Measurements from ENCODE around the gene PCDHA12.
"Not testable (repeated sequence)": the region's sequence is repeated elsewhere in the genome, so short reads cannot be mapped to it uniquely, and the experiment has no call there.

DNA sequence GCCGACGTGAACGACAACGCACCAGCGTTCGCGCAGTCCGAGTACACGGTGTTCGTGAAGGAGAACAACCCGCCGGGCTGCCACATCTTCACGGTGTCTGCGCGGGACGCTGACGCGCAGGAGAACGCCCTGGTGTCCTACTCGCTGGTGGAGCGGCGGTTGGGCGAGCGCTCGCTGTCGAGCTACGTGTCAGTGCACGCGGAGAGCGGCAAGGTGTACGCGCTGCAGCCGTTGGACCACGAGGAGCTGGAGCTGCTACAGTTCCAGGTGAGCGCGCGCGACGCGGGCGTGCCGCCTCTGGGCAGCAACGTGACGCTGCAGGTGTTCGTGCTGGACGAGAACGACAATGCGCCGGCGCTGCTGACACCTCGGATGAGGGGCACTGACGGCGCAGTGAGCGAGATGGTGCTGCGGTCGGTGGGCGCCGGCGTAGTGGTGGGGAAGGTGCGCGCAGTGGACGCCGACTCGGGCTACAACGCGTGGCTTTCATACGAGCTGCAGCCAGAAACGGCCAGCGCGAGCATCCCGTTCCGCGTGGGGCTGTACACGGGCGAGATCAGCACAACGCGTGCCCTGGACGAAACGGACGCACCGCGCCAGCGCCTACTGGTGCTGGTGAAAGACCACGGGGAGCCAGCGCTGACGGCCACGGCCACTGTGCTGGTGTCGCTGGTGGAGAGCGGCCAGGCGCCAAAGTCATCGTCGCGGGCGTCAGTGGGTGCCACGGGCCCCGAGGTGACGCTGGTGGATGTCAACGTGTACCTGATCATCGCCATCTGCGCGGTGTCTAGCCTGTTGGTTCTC is 25.1 kb upstream of the PCDHA12 start:
- TF ChIP-seq, protein P1, sequence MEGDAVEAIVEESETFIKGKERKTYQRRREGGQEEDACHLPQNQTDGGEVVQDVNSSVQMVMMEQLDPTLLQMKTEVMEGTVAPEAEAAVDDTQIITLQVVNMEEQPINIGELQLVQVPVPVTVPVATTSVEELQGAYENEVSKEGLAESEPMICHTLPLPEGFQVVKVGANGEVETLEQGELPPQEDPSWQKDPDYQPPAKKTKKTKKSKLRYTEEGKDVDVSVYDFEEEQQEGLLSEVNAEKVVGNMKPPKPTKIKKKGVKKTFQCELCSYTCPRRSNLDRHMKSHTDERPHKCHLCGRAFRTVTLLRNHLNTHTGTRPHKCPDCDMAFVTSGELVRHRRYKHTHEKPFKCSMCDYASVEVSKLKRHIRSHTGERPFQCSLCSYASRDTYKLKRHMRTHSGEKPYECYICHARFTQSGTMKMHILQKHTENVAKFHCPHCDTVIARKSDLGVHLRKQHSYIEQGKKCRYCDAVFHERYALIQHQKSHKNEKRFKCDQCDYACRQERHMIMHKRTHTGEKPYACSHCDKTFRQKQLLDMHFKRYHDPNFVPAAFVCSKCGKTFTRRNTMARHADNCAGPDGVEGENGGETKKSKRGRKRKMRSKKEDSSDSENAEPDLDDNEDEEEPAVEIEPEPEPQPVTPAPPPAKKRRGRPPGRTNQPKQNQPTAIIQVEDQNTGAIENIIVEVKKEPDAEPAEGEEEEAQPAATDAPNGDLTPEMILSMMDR (IDR thresholded peaks at IDR 0.05 in 4 of 5, conservative IDR thresholded peaks at IDR 0.05 in 1 of 5): not testable (repeated sequence)
- not testable (repeated sequence) for TF ChIP-seq POLR2A (IDR thresholded peaks at IDR 0.05)
